ENCODE results near the gene PAX3. TPM values are rescaled to one million over a fixed set of nuclear protein-coding genes. Genes with fewer than 3 reads are reported as not detected.

The PAX3 gene
- not detected in 2 replicates for total RNA-seq

GRCh38 chr2:222298311-222299150 lies at the start of gene PAX3:
Gene PAX3 (minus strand): TSS chr2:222298998. CDS start chr2:222298615, 383 bp downstream.

Other genes with a start within 250 kb of the PAX3 start
- gene SGPP2, start 125.5 kb upstream of the PAX3 start, total RNA-seq = under 0.01 TPM in 1 of 2 replicates, not detected in the other

All from bronchial smooth muscle cell (primary cell).